Right lobe of liver (tissue), 6 donors: ENCODE data around the gene NFKBIL1. TPM values are rescaled to one million over a fixed set of nuclear protein-coding genes. Genes with fewer than 3 reads are reported as not detected.

ENCODE experiments used
- ATAC-seq, 4 donors: fragments of 200-7000 bp; cut with Tn5 transposase; one replicate each; pipeline ENCODE4 v1.9.1; 2020; ENCODE audit warnings: mild to moderate bottlenecking in 4 of 4, moderate library complexity in 4 of 4
- DNase-seq, 3 donors: peaks; one replicate each; pipeline ENCODE4 v3.0.0-alpha.2; 2020
- H3K27ac ChIP-seq, 3 donors: fragments of 200-600 bp; one replicate each; pipeline ENCODE4 v1.8.0; 2022
- H3K27me3 ChIP-seq, 2 donors: fragments of 200-600 bp; one replicate each; pipeline ENCODE4 v1.8.0; 2022
- H3K36me3 ChIP-seq, 4 donors: fragments of 200-600 bp; sonication (generic) in 1 of 4; one replicate each; pipeline versions ENCODE4 v1.5.1 to v1.8.0; 2017 to 2022; ENCODE audit warnings: control low read depth in 1 of 4
- H3K4me1 ChIP-seq, 4 donors: fragments of 200-600 bp; sonication (generic) in 1 of 4; one replicate each; pipeline versions ENCODE4 v1.5.1 to v1.8.0; 2017 to 2022; ENCODE audit warnings: control low read depth in 1 of 4
- H3K4me3 ChIP-seq, 3 donors: fragments of 200-600 bp; one replicate each; pipeline ENCODE4 v1.8.0; 2022
- H3K9me3 ChIP-seq, 4 donors: fragments of 200-600 bp; sonication (generic) in 1 of 4; one replicate each; pipeline versions ENCODE4 v1.5.1 to v1.8.0; 2017 to 2022; ENCODE audit warnings: control low read depth in 1 of 4
- POLR2A ChIP-seq: fragments of 450-650 bp; IDR thresholded peaks from one replicate; pipeline ENCODE4 v1.6.1; 2017; ENCODE audit warnings: antibody characterized with exemption, mild to moderate bottlenecking
- WGBS: methylation state at CpG from one replicate; pipeline ENCODE4 v1.1.6; 2018; ENCODE audit warnings: low coverage, low lambda C conversion rate; ENCODE audit not compliant: insufficient coverage; ENCODE audit errors: missing lambda C conversion rate; 5-methylcytosine and 5-hydroxymethylcytosine counted together
- intact Hi-C, 2 donors: fragments of 100-400 bp; cut with DNase I; formaldehyde crosslinking; loops; one replicate each; pipeline versions ENCODE4 v1.11.2 to v1.14.1; 2022
- total RNA-seq, 6 experiments: library from RNA; depleted of rRNA in 2 of 6; stranded (reverse); fragments of >200 nt in 2 of 6; fragmentation: NEBNext Ultra II Directional in 3 of 6; extraction: Animal tissue kit (Norgen Biotek cat#: 25700) in 3 of 6; gene quantifications; one replicate each; pipeline versions ENCODE4 v1.1.0 to v1.2.4, GENCODE V29; 2016 to 2023
- TF ChIP-seq, protein P1 (sequence below), 4 donors: fragments of 200-600 bp in 3 of 4; fragments of 450-650 bp in 1 of 4; IDR thresholded peaks; one replicate each; pipeline versions ENCODE4 v1.5.1 to v1.8.0; 2016 to 2022; ENCODE audit warnings: antibody characterized with exemption in 4 of 4, mild to moderate bottlenecking in 2 of 4
- donor health status: DM: no; HTN: yes; CAD: no.
- donor health status: DM: no; HTN: no; CAD: no.
- donor health status: DM: no; HTN: no; CAD: no.
- donor health status: DM: no; HTN: yes; CAD: no.
- donor health status: DM: no; HTN: yes; CAD: no.

Gene NFKBIL1
- total RNA-seq, 6 experiments from 2014 or later = 7.5 to 10.2 (median 8.3) TPM

DNA sequence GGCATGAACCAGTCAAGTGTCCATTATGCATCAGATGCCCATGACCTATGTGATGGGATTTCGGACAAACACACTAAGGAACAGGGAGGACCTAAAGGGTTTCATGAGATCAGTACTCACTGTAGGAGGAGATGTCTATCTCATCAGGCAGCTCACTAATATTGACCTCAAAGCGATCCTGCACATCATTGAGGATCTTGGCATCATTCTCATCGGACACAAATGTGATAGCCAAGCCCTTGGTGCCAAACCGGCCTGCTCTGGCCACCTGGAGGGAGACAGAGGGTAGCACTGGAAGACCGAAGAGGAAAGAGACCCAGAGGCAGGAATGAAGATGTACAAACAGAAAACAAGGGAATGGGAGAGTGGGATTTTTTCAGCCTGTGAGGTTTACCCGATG lies 16.7 kb upstream of the NFKBIL1 start:
- DNase-seq = no peak
- 75% methylated on average over 3 of the region's 6 CpGs for WGBS
- Histone ChIP-seq H3K27me3 (no peaks in the 10 kb centered on the region), H3K4me3 (no peak overlapping the region), H3K36me3 (peaks cover 9 to 58% (median 32%) of the 10 kb centered on the region in 4 donors), H3K27ac (no peak overlapping the region), H3K4me1 (no peaks in the 10 kb centered on the region), H3K9me3 (no peaks in the 10 kb centered on the region)
- intact Hi-C loops = no loop called here
- no peak for ATAC-seq
- TF ChIP-seq POLR2A = no peak
- TF ChIP-seq, protein P1, sequence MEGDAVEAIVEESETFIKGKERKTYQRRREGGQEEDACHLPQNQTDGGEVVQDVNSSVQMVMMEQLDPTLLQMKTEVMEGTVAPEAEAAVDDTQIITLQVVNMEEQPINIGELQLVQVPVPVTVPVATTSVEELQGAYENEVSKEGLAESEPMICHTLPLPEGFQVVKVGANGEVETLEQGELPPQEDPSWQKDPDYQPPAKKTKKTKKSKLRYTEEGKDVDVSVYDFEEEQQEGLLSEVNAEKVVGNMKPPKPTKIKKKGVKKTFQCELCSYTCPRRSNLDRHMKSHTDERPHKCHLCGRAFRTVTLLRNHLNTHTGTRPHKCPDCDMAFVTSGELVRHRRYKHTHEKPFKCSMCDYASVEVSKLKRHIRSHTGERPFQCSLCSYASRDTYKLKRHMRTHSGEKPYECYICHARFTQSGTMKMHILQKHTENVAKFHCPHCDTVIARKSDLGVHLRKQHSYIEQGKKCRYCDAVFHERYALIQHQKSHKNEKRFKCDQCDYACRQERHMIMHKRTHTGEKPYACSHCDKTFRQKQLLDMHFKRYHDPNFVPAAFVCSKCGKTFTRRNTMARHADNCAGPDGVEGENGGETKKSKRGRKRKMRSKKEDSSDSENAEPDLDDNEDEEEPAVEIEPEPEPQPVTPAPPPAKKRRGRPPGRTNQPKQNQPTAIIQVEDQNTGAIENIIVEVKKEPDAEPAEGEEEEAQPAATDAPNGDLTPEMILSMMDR (IDR thresholded peaks at IDR 0.05) = no peak

DNA sequence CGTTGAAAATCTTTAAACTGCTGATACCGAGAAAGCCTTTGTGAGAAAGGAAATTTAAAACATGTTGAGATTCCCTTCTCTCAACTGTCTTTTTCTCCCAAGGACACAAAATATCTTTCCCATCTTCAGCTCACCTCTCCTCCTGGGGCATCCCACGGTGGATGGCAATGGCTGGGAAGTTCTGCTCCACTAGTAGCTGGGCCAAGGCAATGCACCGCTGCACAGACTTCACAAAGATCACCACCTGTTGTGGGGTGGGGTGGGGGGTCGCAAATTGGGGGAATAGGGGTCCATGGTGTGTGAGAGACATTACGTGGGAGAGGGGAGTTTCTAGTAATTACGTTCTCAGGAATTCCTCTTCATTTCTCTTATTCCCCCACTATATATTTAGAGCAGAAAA lies 16.2 kb upstream of the NFKBIL1 start:
- WGBS = 92% methylated on average over 5 of the region's 7 CpGs
- no peak for ATAC-seq
- Histone ChIP-seq H3K4me1 (no peaks in the 10 kb centered on the region), H3K4me3 (no peak overlapping the region), H3K27me3 (no peaks in the 10 kb centered on the region), H3K9me3 (no peaks in the 10 kb centered on the region), H3K36me3 (peaks cover 12 to 63% (median 36%) of the 10 kb centered on the region in 4 donors), H3K27ac (no peak overlapping the region)
- DNase-seq = no peak
- TF ChIP-seq POLR2A = no peak
- intact Hi-C loops = no loop called here

DNA sequence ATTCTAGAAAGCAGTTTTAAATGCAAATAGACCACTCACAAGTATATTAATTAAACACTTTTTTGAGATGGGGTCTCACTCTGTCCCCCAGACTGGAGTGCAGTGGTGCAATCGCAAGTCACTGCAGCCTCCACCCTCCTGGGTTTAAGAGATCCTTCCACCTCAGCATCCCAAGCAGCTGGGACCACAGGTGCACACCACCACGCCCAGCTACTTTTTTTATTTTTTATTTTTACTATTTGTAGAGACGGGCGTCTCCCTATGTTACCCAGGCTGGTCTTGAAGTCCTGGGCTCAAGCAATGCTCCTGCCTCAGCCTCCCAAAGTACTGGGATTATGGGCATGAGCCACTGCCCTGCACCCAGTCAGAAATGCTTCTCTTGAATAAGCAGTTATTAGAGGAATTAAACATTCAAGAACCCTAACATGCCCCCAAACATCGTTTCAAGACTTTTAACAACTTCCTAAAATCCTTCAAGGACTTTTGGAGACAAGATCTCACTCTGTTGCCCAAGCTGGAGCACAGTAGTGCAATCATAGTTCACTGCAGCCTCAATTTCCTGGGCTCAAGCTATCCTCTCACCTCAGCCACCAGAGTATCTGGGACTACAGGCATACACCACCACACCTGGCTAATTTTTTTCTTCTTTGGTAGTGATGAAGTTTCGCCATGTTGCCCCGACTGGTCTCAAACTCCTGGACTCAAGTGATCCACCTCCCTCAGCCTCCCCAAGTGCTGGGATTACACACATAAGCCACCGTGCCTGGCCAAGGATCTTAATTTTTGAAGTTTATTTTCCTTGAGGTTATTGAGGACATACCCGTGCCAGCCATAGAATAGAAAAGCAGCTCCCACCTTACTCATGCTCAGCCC lies 15.4 kb upstream of the NFKBIL1 start:
- intact Hi-C loops = no loop called here

DNA sequence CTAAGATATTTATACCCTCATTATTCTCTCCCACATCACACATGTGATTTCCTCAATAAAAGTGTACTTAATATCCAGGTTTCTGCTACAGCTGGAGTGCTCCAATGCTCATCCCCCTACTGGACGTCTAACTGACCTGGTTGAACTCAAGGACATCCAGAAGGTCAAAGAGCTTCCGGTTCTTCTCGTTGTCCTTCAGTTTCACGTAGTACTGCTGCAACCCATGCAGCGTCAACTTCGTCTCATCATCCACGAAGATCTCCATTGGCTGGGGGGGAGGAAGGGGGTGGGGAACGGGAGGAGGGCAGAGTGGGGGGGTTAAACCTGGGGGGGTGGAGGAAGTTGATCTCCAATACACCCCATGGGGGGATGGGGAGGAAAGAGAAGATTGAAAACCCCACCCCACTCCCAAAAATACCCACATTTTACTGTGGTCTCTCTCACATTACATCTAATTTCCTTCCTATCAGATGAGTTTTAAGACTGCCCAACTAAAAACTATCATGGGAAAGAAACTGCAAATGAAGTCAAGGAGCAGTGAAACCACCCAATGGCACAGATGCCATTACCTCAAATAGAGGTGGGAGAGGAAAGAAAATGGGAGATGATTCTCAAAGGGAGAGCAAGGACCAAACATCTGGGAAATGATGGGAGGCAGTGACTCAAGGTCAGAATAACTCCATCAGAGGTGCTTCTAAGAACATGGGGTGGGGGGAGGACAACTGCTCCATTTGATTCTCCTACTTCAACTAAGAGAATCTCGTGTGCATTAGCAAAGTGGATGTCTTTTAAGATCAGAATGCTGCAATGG lies 14.6 kb upstream of the NFKBIL1 start:
- ATAC-seq = peak in 2 of 4 donors; percentile 18 to 25
- Histone ChIP-seq H3K27me3 (no peaks in the 10 kb centered on the region), H3K4me3 (no peak overlapping the region), H3K36me3 (peaks cover 12 to 80% (median 43%) of the 10 kb centered on the region in 4 donors), H3K27ac (no peak overlapping the region), H3K4me1 (no peaks in the 10 kb centered on the region), H3K9me3 (no peaks in the 10 kb centered on the region)
- WGBS = 56% methylated on average over 8 of the region's 9 CpGs
- no peak for DNase-seq
- TF ChIP-seq, protein P1 (IDR thresholded peaks at IDR 0.05) = no peak
- TF ChIP-seq POLR2A = no peak
- intact Hi-C loops = no loop called here

More for the DNA sequence above, 15.4 kb upstream of the NFKBIL1 start:
- ATAC-seq (no peak), DNase-seq (no peak)
- H3K27me3 ChIP-seq = no peaks in the 10 kb centered on the region
- H3K36me3 ChIP-seq = peaks cover 12 to 72% (median 40%) of the 10 kb centered on the region in 4 donors
- H3K9me3 ChIP-seq = no peaks in the 10 kb centered on the region
- no peak for TF ChIP-seq POLR2A
- TF ChIP-seq, protein P1 (IDR thresholded peaks at IDR 0.05) = no peak
- 75% methylated on average over 8 of the region's 9 CpGs for WGBS
- H3K4me1 ChIP-seq = no peaks in the 10 kb centered on the region
- no peak overlapping the region for H3K4me3 ChIP-seq
- H3K27ac ChIP-seq = no peak overlapping the region
